B cell (primary cell): ENCODE results near the gene BAIAP3. TPM values are rescaled to one million over a fixed set of nuclear protein-coding genes. Genes with fewer than 3 reads are reported as not detected.

ENCODE experiments used
- ATAC-seq: fragments of 200-7000 bp; cut with Tn5 transposase; one replicate; pipeline ENCODE4 v1.10.0; 2021; ENCODE audit warnings: low read depth, mild to moderate bottlenecking, moderate number of reproducible peaks, moderate library complexity
- CTCF ChIA-PET: fragments of 350-600 bp; sonication (Branson Sonifier 250); formaldehyde crosslinking; loops from one replicate; lab custom pipeline; 2021; ENCODE audit warnings: antibody characterized with exemption, inconsistent platforms; lab: Charles Lee
- POLR2A ChIA-PET: fragments of 350-600 bp; sonication (Branson Sonifier 250); formaldehyde crosslinking; loops from one replicate; lab custom pipeline; 2021; ENCODE audit warnings: antibody characterized with exemption; lab: Charles Lee
- DNase-seq: peaks from one replicate; pipeline ENCODE4 v3.0.0; 2013
- H2AFZ ChIP-seq: 2 replicates; pipeline ENCODE4 v1.6.1; 2012; ENCODE audit warnings: mild to moderate bottlenecking, low read depth, low read length; ENCODE audit not compliant: insufficient read depth, poor library complexity, severe bottlenecking
- H3K27ac ChIP-seq, 2 donors: 1 replicate in 1 of 2; 2 replicates in 1 of 2; pipeline ENCODE4 v1.5.1; 2012 to 2013; ENCODE audit warnings: low read length in 2 of 2, mild to moderate bottlenecking in 2 of 2, moderate library complexity in 1 of 2
- H3K27me3 ChIP-seq, 4 experiments: fragments of 200-600 bp in 1 of 4; sonication (generic) in 1 of 4; replicated peaks in 1 of 4; 1 replicate in 2 of 4; 2 replicates in 2 of 4; pipeline versions ENCODE4 v1.6.1 to v1.7.0; 2013 to 2016; ENCODE audit warnings: low read length in 3 of 4, mild to moderate bottlenecking in 2 of 4, mixed read lengths in 1 of 4, moderate library complexity in 1 of 4; ENCODE audit not compliant: insufficient read depth in 4 of 4, control insufficient read depth in 3 of 4; ENCODE audit errors: control extremely low read depth in 1 of 4
- H3K36me3 ChIP-seq, 2 experiments: replicated peaks in 1 of 2; 1 replicate in 1 of 2; 2 replicates in 1 of 2; pipeline versions ENCODE4 v1.6.1 to v1.7.1; 2013; ENCODE audit warnings: low read length in 1 of 2; ENCODE audit not compliant: insufficient read depth in 2 of 2, control insufficient read depth in 1 of 2; ENCODE audit errors: control extremely low read depth in 1 of 2, extremely low read depth in 1 of 2
- H3K4me1 ChIP-seq, 2 donors: fragments of 200-600 bp in 1 of 2; sonication (generic) in 1 of 2; 1 replicate in 1 of 2; 2 replicates in 1 of 2; pipeline versions ENCODE4 v1.5.1 to v1.6.1; 2013 to 2017; ENCODE audit warnings: low read length in 2 of 2; ENCODE audit not compliant: control insufficient read depth in 2 of 2, insufficient read depth in 2 of 2
- H3K4me2 ChIP-seq: replicated peaks from 2 replicates; pipeline ENCODE3; 2012; ENCODE audit warnings: mild to moderate bottlenecking, low read depth, low read length; ENCODE audit not compliant: poor library complexity, severe bottlenecking
- H3K4me3 ChIP-seq, 5 experiments: fragments of 200-600 bp in 1 of 5; sonication (generic) in 1 of 5; 1 replicate in 3 of 5; 2 replicates in 2 of 5; pipeline versions ENCODE4 v1.5.1 to v1.7.0; 2011 to 2016; ENCODE audit warnings: low read length in 4 of 5, mild to moderate bottlenecking in 4 of 5, low read depth in 2 of 5, control low read depth in 1 of 5, moderate library complexity in 1 of 5; ENCODE audit not compliant: insufficient read depth in 1 of 5; ENCODE audit errors: control extremely low read depth in 1 of 5, extremely low read depth in 1 of 5
- H3K79me2 ChIP-seq: fragments of 200-600 bp; sonication (generic); one replicate; pipeline ENCODE4 v1.6.0; 2016; ENCODE audit warnings: low read length; ENCODE audit not compliant: control insufficient read depth, insufficient read depth
- H3K9ac ChIP-seq: fragments of 200-600 bp; sonication (generic); 2 replicates; pipeline ENCODE4 v1.6.1; 2017; ENCODE audit warnings: mild to moderate bottlenecking, low read length, moderate library complexity
- H3K9me3 ChIP-seq, 3 donors: one replicate each; pipeline versions ENCODE4 v1.6.1 to v1.7.1; 2013; ENCODE audit warnings: low read length in 2 of 3; ENCODE audit not compliant: control insufficient read depth in 2 of 3, insufficient read depth in 1 of 3; ENCODE audit errors: control extremely low read depth in 1 of 3
- H4K20me1 ChIP-seq: 2 replicates; pipeline ENCODE4 v1.6.0; 2012; ENCODE audit warnings: mild to moderate bottlenecking, low read length; ENCODE audit not compliant: insufficient read depth, control insufficient read depth, poor library complexity, severe bottlenecking
- H3K27ac Mint-ChIP-seq: one replicate; pipeline ENCODE4 v1.8.0; 2021; ENCODE audit warnings: mixed read lengths
- H3K27me3 Mint-ChIP-seq: one replicate; pipeline ENCODE4 v1.8.0; 2021; ENCODE audit warnings: mixed read lengths
- H3K4me1 Mint-ChIP-seq: one replicate; pipeline ENCODE4 v1.8.0; 2021; ENCODE audit warnings: mixed read lengths
- H3K4me3 Mint-ChIP-seq: one replicate; pipeline ENCODE4 v1.8.0; 2021; ENCODE audit warnings: mixed read lengths
- H3K9me3 Mint-ChIP-seq: one replicate; pipeline ENCODE4 v1.8.0; 2022; ENCODE audit warnings: mixed read lengths; ENCODE audit not compliant: insufficient read depth
- CTCF ChIP-seq: fragments of 200-600 bp; IDR thresholded peaks from one replicate; pipeline ENCODE4 v1.8.0; 2022; ENCODE audit warnings: antibody characterized with exemption, mild to moderate bottlenecking
- EZH2 ChIP-seq: IDR thresholded peaks from 2 replicates; pipeline ENCODE4 v1.6.1; 2012; ENCODE audit warnings: borderline replicate concordance, low read depth, mild to moderate bottlenecking, moderate library complexity, low read length; ENCODE audit not compliant: insufficient read depth, poor library complexity, severe bottlenecking
- WGBS: methylation state at CpG from one replicate; pipeline ENCODE4 v1.1.5; 2013; ENCODE audit warnings: missing lambda C conversion rate; ENCODE audit not compliant: insufficient coverage; 5-methylcytosine and 5-hydroxymethylcytosine counted together
- intact Hi-C: fragments of 100-400 bp; cut with micrococcal nuclease; formaldehyde crosslinking; loops from one replicate; pipeline ENCODE4 v1.10.0; 2022
- polyA plus RNA-seq: library from polyadenylated mRNA; depleted of rRNA; stranded (reverse); fragments of >200 nt; gene quantifications from 2 replicates; pipeline ENCODE4 v1.2.3, GENCODE V29; 2012
- total RNA-seq, 2 donors: library from RNA; stranded (reverse); fragments of 120-200 nt in 1 of 2; gene quantifications; 1 replicate in 1 of 2; 2 replicates in 1 of 2; pipeline versions ENCODE4 v1.2.3 to v1.2.4, GENCODE V29; 2013 to 2022

Gene BAIAP3
- total and polyA plus RNA-seq, 2 donors (not counting 1 experiment from before 2014, with no cell fraction given) = 119 to 130 TPM

- H3K27ac ChIP-seq = no peak overlapping the region
- H4K20me1 ChIP-seq = no peaks in the 10 kb centered on the region
- ChIA-PET POLR2A (interaction anchor here (0.9 kb wide), 1 partner anchor 9 kb away, joined by 11 read pairs; no protein-coding TSS in a partner anchor), CTCF (interaction anchor here (0.7 kb wide), 1 partner anchor 19 kb away, joined by 3 read pairs; no protein-coding TSS in a partner anchor)
- ATAC-seq (peak; percentile 25), DNase-seq (no peak)
- Mint-ChIP-seq H3K4me3 (peak overlapping the region; percentile 54), H3K4me1 (peaks cover 31% of the 10 kb centered on the region), H3K9me3 (no peaks in the 10 kb centered on the region), H3K27ac (peak overlapping the region; percentile 75), H3K27me3 (peaks cover 10% of the 10 kb centered on the region)
- peaks cover 3% of the 10 kb centered on the region for H3K79me2 ChIP-seq
- no peak overlapping the region for H3K4me3 ChIP-seq
- peak overlapping the region; percentile 19 for H3K4me2 ChIP-seq
- no peak overlapping the region for H3K9ac ChIP-seq
- no peaks in the 10 kb centered on the region for H3K9me3 ChIP-seq
- no peaks in the 10 kb centered on the region for H3K36me3 ChIP-seq
- WGBS = 23% methylated on average over 4 of the region's 6 CpGs
- H2AFZ ChIP-seq = peak overlapping the region; percentile 33
- TF ChIP-seq EZH2 (no peak), CTCF (no peak)
- peaks cover 0 to 7% (median 2%) of the 10 kb centered on the region in 4 experiments for H3K27me3 ChIP-seq
- H3K4me1 ChIP-seq = peaks cover 19 to 47% of the 10 kb centered on the region in 2 donors
- intact Hi-C loops = no loop called here
Observed at GRCh38 chr16:1297018-1297696, 36.3 kb upstream of the BAIAP3 start.

- no peaks in the 10 kb centered on the region for H3K36me3 ChIP-seq
- DNase-seq (no peak), ATAC-seq (no peak)
- no peak overlapping the region for H2AFZ ChIP-seq
- H3K27ac ChIP-seq = no peak overlapping the region
- H3K4me3 ChIP-seq = no peak overlapping the region
- H3K27me3 ChIP-seq = peaks cover 0 to 5% (median 2%) of the 10 kb centered on the region in 4 experiments
- H3K4me1 Mint-ChIP-seq = peaks cover 36% of the 10 kb centered on the region
- CTCF ChIA-PET = interaction anchor here (2.5 kb wide), 1 partner anchor 8 kb away, joined by 7 read pairs; no protein-coding TSS in a partner anchor
- TF ChIP-seq EZH2 = no peak
- TF ChIP-seq CTCF = no peak
- WGBS = 96% methylated on average over 12 of the region's 14 CpGs
- intact Hi-C loops = no loop called here
- peak overlapping the region; percentile 37 for H3K27ac Mint-ChIP-seq
- peaks cover 3% of the 10 kb centered on the region for H3K79me2 ChIP-seq
- POLR2A ChIA-PET = no interaction called here
- H3K4me2 ChIP-seq = no peak overlapping the region
- no peak overlapping the region for H3K4me3 Mint-ChIP-seq
- H3K9ac ChIP-seq = no peak overlapping the region
- H4K20me1 ChIP-seq = no peaks in the 10 kb centered on the region
- peaks cover 7% of the 10 kb centered on the region for H3K27me3 Mint-ChIP-seq
- no peaks in the 10 kb centered on the region for H3K9me3 Mint-ChIP-seq
- no peaks in the 10 kb centered on the region for H3K9me3 ChIP-seq
- peaks cover 20 to 52% of the 10 kb centered on the region in 2 donors for H3K4me1 ChIP-seq
Observed at GRCh38 chr16:1298406-1298805, 35.0 kb upstream of the BAIAP3 start.
